CD8-positive, alpha-beta memory T cell (primary cell): ENCODE measurements around the gene TMEM129. TPM values are rescaled to one million over a fixed set of nuclear protein-coding genes. Genes with fewer than 3 reads are reported as not detected.
A peak's percentile ranks its signal among the peaks of the same experiment; 100 is the strongest.

ENCODE experiments used
- CTCF ChIA-PET: fragments of 350-600 bp; sonication (Branson Sonifier 250); formaldehyde crosslinking; loops from one replicate; lab custom pipeline; 2021; ENCODE audit warnings: antibody characterized with exemption; lab: Charles Lee
- POLR2A ChIA-PET: fragments of 350-600 bp; sonication (Branson Sonifier 250); formaldehyde crosslinking; loops from one replicate; lab custom pipeline; 2021; ENCODE audit warnings: antibody characterized with exemption; lab: Charles Lee
- DNase-seq, 5 donors: peaks; one replicate each; pipeline versions ENCODE4 v3.0.0 to v3.0.0-alpha.2; 2020 to 2022; ENCODE audit warnings: mixed read lengths in 1 of 5
- H3K27ac ChIP-seq: one replicate; pipeline ENCODE4 v1.7.0; 2013; ENCODE audit warnings: low read depth, mild to moderate bottlenecking, low read length, moderate library complexity
- H3K27me3 ChIP-seq: 2 replicates; pipeline ENCODE4 v1.7.0; 2013; ENCODE audit warnings: low read length, mild to moderate bottlenecking; ENCODE audit not compliant: insufficient read depth, poor library complexity, severe bottlenecking
- H3K36me3 ChIP-seq: 2 replicates; pipeline ENCODE4 v1.7.0; 2013; ENCODE audit warnings: mild to moderate bottlenecking, low read length, moderate library complexity; ENCODE audit not compliant: insufficient read depth
- H3K4me1 ChIP-seq: 2 replicates; pipeline ENCODE4 v1.7.0; 2013; ENCODE audit warnings: mild to moderate bottlenecking, low read length, moderate library complexity; ENCODE audit not compliant: insufficient read depth
- H3K4me3 ChIP-seq: 2 replicates; pipeline ENCODE4 v1.7.0; 2013; ENCODE audit warnings: mild to moderate bottlenecking, low read length
- H3K9me3 ChIP-seq: 2 replicates; pipeline ENCODE4 v1.7.0; 2013; ENCODE audit warnings: mild to moderate bottlenecking, low read length
- H3K27ac Mint-ChIP-seq, 8 donors: one replicate each; pipeline ENCODE4 v1.8.0; 2020 to 2021; ENCODE audit warnings: mixed read lengths in 8 of 8, mild to moderate bottlenecking in 6 of 8, inconsistent platforms in 3 of 8, moderate library complexity in 3 of 8
- H3K27me3 Mint-ChIP-seq, 2 donors: one replicate each; pipeline ENCODE4 v1.8.0; 2020 to 2021; ENCODE audit warnings: mixed read lengths in 2 of 2, mild to moderate bottlenecking in 1 of 2, moderate library complexity in 1 of 2
- H3K36me3 Mint-ChIP-seq, 3 donors: one replicate each; pipeline ENCODE4 v1.8.0; 2020 to 2021; ENCODE audit warnings: mixed read lengths in 3 of 3, inconsistent platforms in 1 of 3, mild to moderate bottlenecking in 1 of 3
- H3K4me1 Mint-ChIP-seq, 3 donors: one replicate each; pipeline ENCODE4 v1.8.0; 2020 to 2021; ENCODE audit warnings: mixed read lengths in 3 of 3, inconsistent platforms in 1 of 3, mild to moderate bottlenecking in 1 of 3
- H3K4me3 Mint-ChIP-seq, 7 donors: one replicate each; pipeline ENCODE4 v1.8.0; 2020 to 2021; ENCODE audit warnings: mixed read lengths in 7 of 7, mild to moderate bottlenecking in 6 of 7, moderate library complexity in 4 of 7, inconsistent platforms in 2 of 7
- H3K9me3 Mint-ChIP-seq, 5 donors: one replicate each; pipeline ENCODE4 v1.8.0; 2020 to 2022; ENCODE audit warnings: mixed read lengths in 5 of 5, mild to moderate bottlenecking in 3 of 5, moderate library complexity in 2 of 5, inconsistent platforms in 1 of 5
- polyA plus RNA-seq: library from polyadenylated mRNA; unstranded; fragments of 300-500 nt; fragmentation: Illumina TruSeq; gene quantifications from one replicate; pipeline ENCODE4 v1.2.3, GENCODE V29; 2021
- total RNA-seq, 2 experiments: library from RNA; stranded (reverse); gene quantifications; one replicate each; pipeline ENCODE4 v1.2.3, GENCODE V29; 2021

Gene TMEM129
- total and polyA plus RNA-seq, 3 experiments from 2014 or later, result 27.6 to 42.1 (median 30.6) TPM

DNA sequence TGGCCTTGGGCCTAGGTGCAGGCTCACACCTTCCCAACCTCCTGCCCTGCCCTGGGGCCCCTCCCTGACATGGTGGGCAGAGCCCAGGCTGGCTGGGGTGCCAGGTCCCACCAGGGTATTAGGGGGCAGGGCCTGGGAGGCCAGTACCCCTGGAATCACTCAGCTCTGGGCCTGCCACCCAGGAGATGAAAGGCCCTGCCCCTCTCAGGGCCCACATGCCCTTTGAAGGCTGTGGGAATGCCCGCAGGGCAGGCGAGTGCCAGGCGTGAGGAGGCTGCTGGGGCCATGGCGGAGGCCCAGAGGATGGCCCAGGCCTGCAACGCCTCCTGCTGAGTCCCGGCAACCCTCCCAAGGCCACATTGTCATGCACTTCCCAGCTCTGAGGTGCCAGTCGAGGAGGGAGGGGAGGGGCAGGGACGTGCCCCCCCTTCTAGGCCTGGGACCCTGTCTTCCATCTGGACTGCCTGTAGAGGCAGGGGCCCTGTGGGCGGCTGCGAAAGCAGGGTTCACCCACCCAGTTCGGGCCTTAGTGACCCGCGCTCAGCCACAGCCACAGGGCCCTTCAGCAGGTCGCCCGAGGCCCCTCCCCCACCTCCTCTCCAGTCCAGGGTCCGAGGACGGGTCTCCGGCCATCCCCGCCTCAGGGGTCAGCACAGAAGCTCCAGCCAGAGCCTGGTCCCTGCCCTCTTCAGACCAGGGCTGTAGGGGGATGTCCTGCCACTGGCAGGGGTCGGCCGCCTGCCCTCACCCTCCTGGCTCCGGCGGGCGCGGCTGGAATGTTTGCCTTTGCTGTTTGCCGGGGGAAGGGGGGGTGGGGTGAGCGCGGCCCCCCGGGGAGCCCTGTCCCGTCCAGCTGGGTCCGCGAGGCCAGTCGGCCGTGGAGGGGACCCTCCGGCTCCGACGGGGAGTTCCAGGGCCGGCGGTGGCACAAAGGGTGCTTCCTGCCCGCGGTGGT, 45.3 kb upstream of the TMEM129 start:
- no peaks in the 10 kb centered on the region for H3K36me3 Mint-ChIP-seq
- no peaks in the 10 kb centered on the region for H3K27me3 ChIP-seq
- ChIA-PET POLR2A (no interaction called here), CTCF (no interaction called here)
- no peak overlapping the region for H3K27ac Mint-ChIP-seq
- H3K36me3 ChIP-seq, result no peaks in the 10 kb centered on the region
- H3K9me3 ChIP-seq, result no peaks in the 10 kb centered on the region
- H3K4me1 Mint-ChIP-seq, result peaks cover 0 to 11% (median 2%) of the 10 kb centered on the region in 3 donors
- no peak overlapping the region for H3K27ac ChIP-seq
- no peaks in the 10 kb centered on the region for H3K4me1 ChIP-seq
- no peak for DNase-seq
- no peak overlapping the region for H3K4me3 ChIP-seq
- no peak overlapping the region for H3K4me3 Mint-ChIP-seq
- H3K27me3 Mint-ChIP-seq, result peaks cover 4 to 20% of the 10 kb centered on the region in 2 donors
- no peaks in the 10 kb centered on the region for H3K9me3 Mint-ChIP-seq

DNA sequence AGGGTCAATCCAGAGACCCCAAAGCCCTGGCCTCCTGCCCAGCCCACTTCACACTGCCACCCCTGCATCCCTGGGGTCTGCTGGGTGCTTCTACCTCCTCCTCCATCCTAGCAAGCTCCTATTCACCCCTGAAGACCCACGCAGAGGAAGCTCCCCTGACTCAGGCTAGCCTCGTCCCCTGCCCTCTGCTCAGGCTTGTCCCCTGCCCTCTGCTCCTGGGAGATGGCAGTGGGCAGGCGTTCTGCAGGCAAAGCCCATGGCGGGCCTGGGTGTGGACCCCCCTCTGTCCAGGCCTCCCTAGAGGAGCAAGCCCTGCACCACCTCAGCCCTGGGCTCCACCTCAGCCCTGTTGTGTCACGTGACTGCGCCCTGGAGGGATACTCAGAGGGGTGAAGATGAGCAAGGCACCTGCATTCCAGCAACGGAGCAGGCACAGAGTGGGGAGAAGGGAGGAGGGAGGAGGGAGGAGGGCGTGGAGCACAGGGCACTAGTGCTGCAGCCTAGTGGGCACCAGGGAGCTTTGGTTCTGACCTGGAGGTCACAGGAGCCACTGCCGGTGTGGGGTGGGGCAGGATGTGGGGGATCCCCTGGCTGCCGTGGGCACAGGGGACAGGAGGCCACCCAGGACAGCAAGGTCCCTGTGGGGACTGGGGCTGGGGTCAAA, 44.4 kb upstream of the TMEM129 start:
- CTCF ChIA-PET, result no interaction called here

DNA sequence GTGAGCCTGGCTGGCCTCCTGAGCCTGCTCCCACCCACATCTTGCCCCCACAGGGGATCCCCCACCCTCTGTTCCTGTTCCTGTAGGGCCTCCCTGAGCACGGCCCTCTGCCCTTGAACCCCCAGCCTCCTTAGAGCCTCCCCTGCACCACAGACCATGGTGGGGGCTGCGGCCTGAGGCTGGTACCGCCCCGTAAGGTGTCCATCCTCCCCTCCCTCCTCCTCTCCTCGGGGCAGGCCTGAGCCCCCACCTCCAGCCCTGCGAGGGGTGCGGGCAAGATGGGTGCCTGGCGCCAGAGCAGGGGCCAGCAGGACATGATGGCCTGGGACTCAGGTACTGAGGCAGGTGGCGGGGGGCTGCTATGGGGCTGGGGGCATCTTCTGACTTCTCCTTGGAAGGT, 43.5 kb upstream of the TMEM129 start:
- H3K4me3 Mint-ChIP-seq, result no peak overlapping the region
- CTCF ChIA-PET, result no interaction called here

More for the DNA sequence above, 44.4 kb upstream of the TMEM129 start:
- H3K27me3 ChIP-seq, result no peaks in the 10 kb centered on the region
- no peaks in the 10 kb centered on the region for H3K36me3 ChIP-seq
- H3K4me1 ChIP-seq, result no peaks in the 10 kb centered on the region
- H3K4me3 Mint-ChIP-seq, result peak overlapping the region in 2 of 7 donors; percentile 36 to 56
- no peaks in the 10 kb centered on the region for H3K9me3 ChIP-seq
- H3K9me3 Mint-ChIP-seq, result no peaks in the 10 kb centered on the region
- POLR2A ChIA-PET, result no interaction called here
- H3K27ac ChIP-seq, result no peak overlapping the region
- no peaks in the 10 kb centered on the region for H3K36me3 Mint-ChIP-seq
- no peak overlapping the region for H3K27ac Mint-ChIP-seq
- DNase-seq, result no peak
- H3K4me3 ChIP-seq, result no peak overlapping the region
- H3K4me1 Mint-ChIP-seq, result peaks cover 0 to 11% (median 2%) of the 10 kb centered on the region in 3 donors
- peaks cover 4 to 20% of the 10 kb centered on the region in 2 donors for H3K27me3 Mint-ChIP-seq

DNA sequence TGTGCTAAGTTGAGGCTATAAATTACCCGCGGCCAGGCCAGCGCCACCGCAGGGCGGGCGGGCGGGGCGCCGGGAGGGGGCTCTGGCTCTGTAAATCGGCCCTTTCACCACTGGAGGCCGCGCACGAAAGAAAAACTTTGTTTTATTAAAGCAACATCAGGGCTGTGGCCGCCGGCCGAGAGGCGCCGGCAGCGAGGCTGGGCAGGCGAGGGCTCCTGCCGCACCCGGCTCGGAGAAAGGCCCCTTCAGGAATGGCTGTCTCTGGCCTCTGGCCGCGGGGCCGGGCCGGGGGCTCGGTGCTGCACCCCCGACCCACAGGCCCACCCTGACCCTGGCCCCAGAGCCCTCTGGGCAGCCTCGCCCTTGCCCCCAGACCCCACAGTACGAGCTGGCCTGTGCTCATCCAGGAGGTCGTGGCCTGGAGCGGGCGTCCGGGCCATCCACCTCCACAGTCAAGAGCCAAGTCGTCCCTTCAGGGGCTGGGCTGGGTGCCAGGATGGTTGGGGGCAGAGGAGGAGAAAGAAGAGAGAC, 42.5 kb upstream of the TMEM129 start:
- no peaks in the 10 kb centered on the region for H3K27me3 ChIP-seq
- no peak overlapping the region for H3K4me3 ChIP-seq
- H3K36me3 Mint-ChIP-seq, result no peaks in the 10 kb centered on the region
- CTCF ChIA-PET, result no interaction called here
- H3K27ac Mint-ChIP-seq, result no peak overlapping the region
- peaks cover 4 to 18% of the 10 kb centered on the region in 2 donors for H3K27me3 Mint-ChIP-seq
- no peaks in the 10 kb centered on the region for H3K9me3 Mint-ChIP-seq
- peaks cover 0 to 11% (median 2%) of the 10 kb centered on the region in 3 donors for H3K4me1 Mint-ChIP-seq
- H3K4me1 ChIP-seq, result no peaks in the 10 kb centered on the region
- POLR2A ChIA-PET, result no interaction called here
- H3K4me3 Mint-ChIP-seq, result no peak overlapping the region
- H3K9me3 ChIP-seq, result no peaks in the 10 kb centered on the region
- H3K36me3 ChIP-seq, result no peaks in the 10 kb centered on the region
- no peak overlapping the region for H3K27ac ChIP-seq
- no peak for DNase-seq

More for the DNA sequence above, 43.5 kb upstream of the TMEM129 start:
- POLR2A ChIA-PET, result no interaction called here
- H3K27me3 ChIP-seq, result no peaks in the 10 kb centered on the region
- Mint-ChIP-seq H3K36me3 (no peaks in the 10 kb centered on the region), H3K9me3 (no peaks in the 10 kb centered on the region), H3K4me1 (peaks cover 0 to 11% (median 2%) of the 10 kb centered on the region in 3 donors), H3K27me3 (peaks cover 4 to 20% of the 10 kb centered on the region in 2 donors), H3K27ac (no peak overlapping the region)
- H3K36me3 ChIP-seq, result no peaks in the 10 kb centered on the region
- H3K27ac ChIP-seq, result no peak overlapping the region
- no peaks in the 10 kb centered on the region for H3K4me1 ChIP-seq
- H3K9me3 ChIP-seq, result no peaks in the 10 kb centered on the region
- H3K4me3 ChIP-seq, result no peak overlapping the region
- no peak for DNase-seq

DNA sequence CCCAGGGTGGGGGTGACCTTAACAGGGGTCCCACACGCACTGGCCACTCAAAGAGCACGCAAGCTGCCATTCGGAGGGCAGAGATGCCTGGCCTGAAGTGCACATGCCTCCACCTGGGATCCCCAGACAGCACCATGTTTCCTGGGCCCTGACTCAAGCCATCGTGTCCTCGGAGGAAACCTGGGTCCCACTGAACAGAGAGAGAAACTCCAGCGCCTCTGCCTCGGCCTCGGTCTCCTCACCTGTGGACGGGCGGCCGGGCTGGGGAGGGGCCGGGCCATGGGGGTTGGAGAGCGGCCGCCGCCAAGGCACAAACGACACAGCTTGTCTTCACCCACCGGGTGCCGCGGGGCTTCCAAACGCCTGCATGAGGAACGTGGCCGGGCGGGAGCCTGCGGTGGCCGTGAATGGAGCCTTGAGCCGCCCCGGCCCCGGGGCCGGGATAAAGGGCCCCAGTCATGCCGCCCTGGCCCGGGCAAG, 42.0 kb upstream of the TMEM129 start:
- no peak overlapping the region for H3K4me3 ChIP-seq
- peaks cover 4 to 13% of the 10 kb centered on the region in 2 donors for H3K27me3 Mint-ChIP-seq
- H3K4me1 Mint-ChIP-seq, result peaks cover 0 to 7% (median 0%) of the 10 kb centered on the region in 3 donors
- DNase-seq, result no peak
- no peaks in the 10 kb centered on the region for H3K27me3 ChIP-seq
- H3K27ac ChIP-seq, result no peak overlapping the region
- H3K36me3 ChIP-seq, result no peaks in the 10 kb centered on the region
- no peaks in the 10 kb centered on the region for H3K4me1 ChIP-seq
- ChIA-PET POLR2A (no interaction called here), CTCF (no interaction called here)
- no peak overlapping the region for H3K27ac Mint-ChIP-seq
- H3K9me3 Mint-ChIP-seq, result no peaks in the 10 kb centered on the region
- H3K4me3 Mint-ChIP-seq, result no peak overlapping the region
- no peaks in the 10 kb centered on the region for H3K36me3 Mint-ChIP-seq
- H3K9me3 ChIP-seq, result no peaks in the 10 kb centered on the region

DNA sequence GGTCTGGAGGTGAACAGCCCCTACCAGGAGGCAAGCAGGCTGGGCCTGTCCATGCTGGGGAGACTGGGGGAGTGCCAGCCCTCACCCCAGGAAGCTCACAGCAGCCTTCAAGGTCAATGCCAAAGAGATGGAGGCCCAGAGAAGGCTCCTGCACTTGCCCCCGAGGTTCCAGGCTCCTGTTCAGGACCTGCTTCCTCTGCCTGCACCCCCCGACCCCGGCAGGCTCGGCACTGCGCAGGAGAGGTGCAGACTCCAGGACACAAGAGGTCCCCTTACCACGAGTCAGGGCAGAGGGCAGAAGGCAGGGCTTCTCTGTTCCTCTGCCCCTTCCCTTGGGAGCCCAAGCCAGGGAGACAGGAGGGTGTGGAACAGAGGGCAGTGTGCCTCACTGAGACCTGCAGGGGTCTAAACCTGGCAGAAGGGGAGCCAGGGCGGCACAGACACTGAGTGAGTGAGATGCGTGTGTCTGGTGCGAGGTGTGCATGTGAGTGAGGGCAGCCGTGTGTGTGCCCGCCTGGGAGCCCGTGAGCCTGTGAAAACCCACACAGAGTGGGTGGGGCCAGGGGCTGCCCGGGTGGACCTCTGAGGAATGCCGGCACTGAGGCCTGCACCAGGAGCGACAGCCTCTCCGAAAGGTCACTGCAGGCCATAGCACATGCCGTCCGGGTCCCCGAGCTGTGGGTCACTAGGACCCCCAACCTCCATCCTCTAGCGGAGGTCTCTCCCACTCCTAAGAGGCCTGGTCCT, 41.3 kb upstream of the TMEM129 start:
- Mint-ChIP-seq H3K4me1 (peaks cover 0 to 4% (median 0%) of the 10 kb centered on the region in 3 donors), H3K36me3 (no peaks in the 10 kb centered on the region), H3K9me3 (no peaks in the 10 kb centered on the region), H3K4me3 (no peak overlapping the region), H3K27ac (no peak overlapping the region), H3K27me3 (peaks cover 4 to 11% of the 10 kb centered on the region in 2 donors)
- ChIA-PET CTCF (no interaction called here), POLR2A (no interaction called here)
- H3K27ac ChIP-seq, result no peak overlapping the region
- H3K4me1 ChIP-seq, result no peaks in the 10 kb centered on the region
- H3K4me3 ChIP-seq, result no peak overlapping the region
- no peak for DNase-seq
- H3K36me3 ChIP-seq, result no peaks in the 10 kb centered on the region
- no peaks in the 10 kb centered on the region for H3K9me3 ChIP-seq
- no peaks in the 10 kb centered on the region for H3K27me3 ChIP-seq

DNA sequence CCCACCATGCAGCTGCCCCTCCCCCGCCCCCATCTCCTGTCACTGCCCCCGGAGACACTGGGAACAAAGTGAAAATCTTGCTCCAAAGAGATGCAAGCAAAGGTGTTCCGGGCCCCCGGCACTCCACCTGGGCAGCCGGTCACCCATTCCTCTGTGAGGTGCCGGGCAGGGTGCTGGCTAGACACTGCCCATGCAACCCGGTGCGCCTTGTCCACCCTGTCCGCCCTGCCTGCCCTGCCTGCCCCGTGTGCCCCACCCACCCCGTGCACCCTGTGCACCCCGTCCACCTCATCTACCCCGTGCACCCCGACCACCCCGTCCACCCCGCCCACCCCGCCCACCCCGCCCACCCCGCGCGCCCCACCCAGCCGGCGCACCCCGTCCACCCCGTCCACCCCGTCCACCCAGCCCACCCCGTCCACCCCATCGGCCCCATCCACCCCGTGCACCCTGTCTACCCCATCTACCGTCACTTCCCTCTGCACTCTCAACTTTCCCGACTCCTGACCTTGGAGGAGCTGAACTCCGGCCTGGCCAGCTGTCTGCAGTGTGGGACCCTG, 40.1 kb upstream of the TMEM129 start:
- Mint-ChIP-seq H3K36me3 (no peaks in the 10 kb centered on the region), H3K27ac (no peak overlapping the region), H3K4me3 (no peak overlapping the region), H3K4me1 (peaks cover 0 to 4% (median 0%) of the 10 kb centered on the region in 3 donors), H3K27me3 (peaks cover 4 to 11% of the 10 kb centered on the region in 2 donors), H3K9me3 (no peaks in the 10 kb centered on the region)
- Histone ChIP-seq H3K27ac (no peak overlapping the region), H3K36me3 (no peaks in the 10 kb centered on the region), H3K9me3 (no peaks in the 10 kb centered on the region), H3K27me3 (no peaks in the 10 kb centered on the region), H3K4me3 (no peak overlapping the region), H3K4me1 (no peaks in the 10 kb centered on the region)
- POLR2A ChIA-PET, result no interaction called here
- DNase-seq, result no peak
- CTCF ChIA-PET, result interaction anchor here (2.2 kb wide), 1 partner anchor 138 kb away, joined by 11 read pairs; no protein-coding TSS in a partner anchor
